ENCODE data around the gene SLC38A5. TPM values are rescaled to one million over a fixed set of nuclear protein-coding genes. Genes with fewer than 3 reads are reported as not detected.

Gene SLC38A5
- total RNA-seq, 1 experiment from 2014 or later = not detected

DNA sequence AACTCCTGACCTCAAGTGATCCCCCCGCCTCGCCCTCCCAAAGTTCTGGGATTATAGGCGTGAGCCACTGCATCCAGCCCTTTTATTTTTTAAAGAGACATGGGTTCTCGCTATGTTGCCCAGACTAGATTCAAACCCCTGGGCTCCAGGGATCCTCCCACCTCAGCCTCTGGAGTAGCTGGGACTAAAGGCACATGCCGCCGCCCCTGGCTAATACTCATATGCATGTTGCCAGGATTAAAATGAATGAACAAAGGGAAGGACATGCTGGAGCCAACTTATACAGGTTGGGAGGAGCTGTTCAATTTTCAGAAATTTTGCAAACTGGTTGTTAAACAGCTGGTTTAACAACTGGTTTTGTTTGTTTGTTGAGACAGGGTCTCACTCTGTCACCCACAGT lies 4.5 kb upstream of the SLC38A5 start:
- in situ Hi-C loops (cut with HindIII; ENCODE audit: low pct_unique_long_range_greater_than_20kb, low sequenced_read_pairs) = no loop called here
- DNase-seq (ENCODE audit: low read depth, low spot score) = peak; percentile 10

DNA sequence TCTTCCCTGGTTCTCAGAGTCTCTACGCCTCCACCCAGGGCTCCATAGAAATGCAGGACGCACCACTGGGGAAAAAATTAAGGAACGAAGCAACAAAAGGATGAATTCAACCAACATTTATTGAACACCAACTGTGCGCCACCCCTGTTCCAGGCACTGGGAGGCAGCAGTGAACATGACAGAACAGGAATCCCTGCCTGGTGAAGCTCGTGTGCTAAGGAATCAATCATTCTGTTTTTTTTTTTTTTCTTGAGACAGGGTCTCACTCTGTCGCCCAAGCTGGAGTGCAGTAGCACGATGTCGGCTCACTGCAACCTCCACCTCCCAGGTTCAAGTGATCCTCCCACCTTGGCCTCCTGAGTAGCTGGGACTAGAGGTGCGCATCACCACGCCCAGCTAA lies 4.1 kb upstream of the SLC38A5 start:
- in situ Hi-C loops (cut with HindIII; ENCODE audit: low pct_unique_long_range_greater_than_20kb, low sequenced_read_pairs) = no loop called here
- DNase-seq (ENCODE audit: low read depth, low spot score) = peak; percentile 22

DNA sequence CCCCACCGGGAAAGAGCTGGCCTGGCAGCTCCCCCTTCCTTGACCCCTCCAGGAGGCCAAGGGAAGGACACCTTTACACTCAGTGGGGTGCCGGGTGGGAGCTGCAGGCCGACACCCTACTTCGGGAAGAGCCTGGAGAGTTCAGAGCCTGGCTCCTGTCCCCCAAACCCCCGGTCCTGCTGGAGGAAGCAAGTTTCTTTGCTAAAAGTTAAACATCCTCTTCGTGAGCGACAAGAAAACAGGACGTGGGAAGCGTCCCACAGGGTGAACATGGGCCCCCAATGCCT lies 3.6 kb upstream of the SLC38A5 start:
- in situ Hi-C loops (cut with HindIII; ENCODE audit: low pct_unique_long_range_greater_than_20kb, low sequenced_read_pairs) = no loop called here
- no peak for DNase-seq (ENCODE audit: low read depth, low spot score)

DNA sequence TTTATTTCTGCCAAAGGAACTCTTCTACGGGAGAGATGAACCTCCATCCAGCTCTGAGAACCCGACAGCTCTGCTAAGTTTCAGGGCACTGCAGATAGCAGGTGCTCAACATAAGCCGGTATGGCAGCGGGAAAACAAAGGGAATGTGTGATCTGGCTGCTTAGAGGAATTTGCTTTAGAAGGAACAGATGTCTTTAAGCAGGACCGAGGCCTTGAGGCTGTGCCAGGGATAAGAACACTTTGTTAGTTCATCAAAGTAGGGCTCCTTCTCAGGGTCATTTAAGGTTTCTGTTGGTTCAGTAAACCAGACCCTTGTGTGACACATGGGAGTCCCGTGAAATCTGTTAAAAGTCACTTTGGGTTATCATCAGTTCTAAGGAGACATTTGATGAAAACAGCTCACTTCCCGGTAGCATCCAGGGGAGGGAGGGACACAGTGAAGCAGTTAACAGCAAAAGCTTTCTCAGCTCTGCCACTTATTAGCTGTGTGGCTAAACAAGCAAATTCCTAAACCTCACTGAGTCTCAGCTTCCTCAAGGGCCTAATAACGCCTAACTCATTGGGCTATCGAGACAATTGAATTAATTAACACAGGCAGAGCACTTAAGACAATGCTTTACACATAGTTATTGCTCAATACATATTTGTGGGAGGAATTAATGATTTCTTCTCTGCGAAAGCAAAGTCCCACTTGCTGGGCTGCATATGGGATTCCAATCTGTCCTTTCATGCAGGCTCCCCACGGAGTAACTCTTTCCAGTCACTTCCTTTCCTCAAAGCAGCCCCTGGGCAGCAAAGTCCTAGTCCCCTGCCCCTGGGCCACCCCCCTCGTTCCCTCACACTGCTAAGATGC lies 3.0 kb upstream of the SLC38A5 start:
- in situ Hi-C loops (cut with HindIII; ENCODE audit: low pct_unique_long_range_greater_than_20kb, low sequenced_read_pairs) = no loop called here
- DNase-seq (ENCODE audit: low read depth, low spot score) = peak; percentile 13

DNA sequence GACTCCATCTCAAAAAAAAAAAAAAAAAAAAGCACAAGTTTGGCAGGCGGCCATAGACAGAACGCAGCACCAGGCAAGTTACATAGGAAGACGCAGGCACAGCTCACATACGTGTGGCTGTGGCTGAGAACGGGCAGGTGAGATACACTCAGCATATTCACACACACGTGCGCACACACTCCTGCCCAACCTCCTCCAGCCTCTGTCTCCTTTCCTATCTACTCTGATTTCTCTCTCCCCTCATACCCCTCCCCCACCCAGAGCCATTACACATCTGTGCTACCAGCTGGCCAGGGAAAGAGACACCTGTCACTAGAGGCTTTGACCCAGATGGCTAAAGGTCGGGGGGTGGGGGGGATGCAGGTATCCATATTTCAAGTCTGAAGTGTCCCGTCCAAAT lies 2.2 kb upstream of the SLC38A5 start:
- no peak for DNase-seq (ENCODE audit: low read depth, low spot score)
- in situ Hi-C loops (cut with HindIII; ENCODE audit: low pct_unique_long_range_greater_than_20kb, low sequenced_read_pairs) = no loop called here

DNA sequence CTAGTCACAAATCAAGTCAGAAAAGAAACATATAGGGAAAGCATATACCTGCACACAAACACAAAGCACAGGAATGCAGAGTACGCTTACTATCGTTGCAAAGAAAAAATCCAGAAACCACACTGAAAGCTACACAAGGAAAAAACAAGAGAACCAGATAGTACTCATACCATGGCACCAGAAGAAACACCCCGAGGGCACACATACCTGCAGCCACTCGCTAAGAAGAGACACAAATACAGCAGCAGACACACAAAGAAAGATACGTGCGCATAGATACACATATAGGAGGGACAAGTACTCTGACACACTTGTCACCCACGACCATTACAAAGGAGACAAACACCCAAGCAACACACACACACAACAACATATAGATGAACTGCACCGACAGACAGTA lies 1.4 kb upstream of the SLC38A5 start:
- in situ Hi-C loops (cut with HindIII; ENCODE audit: low pct_unique_long_range_greater_than_20kb, low sequenced_read_pairs) = no loop called here
- no peak for DNase-seq (ENCODE audit: low read depth, low spot score)

DNA sequence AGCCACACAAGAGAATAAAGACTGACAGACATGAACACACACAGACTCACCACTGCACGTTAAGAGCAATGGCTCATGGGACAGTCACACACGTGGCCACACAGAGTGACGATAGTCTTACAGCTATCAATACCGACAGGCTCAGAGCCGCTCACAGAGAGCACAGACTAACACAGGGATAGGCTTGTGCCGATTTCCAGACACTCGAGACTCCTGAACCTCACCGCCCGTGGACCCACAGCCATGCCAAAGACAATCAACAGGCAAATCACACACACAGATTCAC lies 716 bp upstream of the SLC38A5 start:
- no peak for DNase-seq (ENCODE audit: low read depth, low spot score)
- in situ Hi-C loops (cut with HindIII; ENCODE audit: low pct_unique_long_range_greater_than_20kb, low sequenced_read_pairs) = no loop called here

DNA sequence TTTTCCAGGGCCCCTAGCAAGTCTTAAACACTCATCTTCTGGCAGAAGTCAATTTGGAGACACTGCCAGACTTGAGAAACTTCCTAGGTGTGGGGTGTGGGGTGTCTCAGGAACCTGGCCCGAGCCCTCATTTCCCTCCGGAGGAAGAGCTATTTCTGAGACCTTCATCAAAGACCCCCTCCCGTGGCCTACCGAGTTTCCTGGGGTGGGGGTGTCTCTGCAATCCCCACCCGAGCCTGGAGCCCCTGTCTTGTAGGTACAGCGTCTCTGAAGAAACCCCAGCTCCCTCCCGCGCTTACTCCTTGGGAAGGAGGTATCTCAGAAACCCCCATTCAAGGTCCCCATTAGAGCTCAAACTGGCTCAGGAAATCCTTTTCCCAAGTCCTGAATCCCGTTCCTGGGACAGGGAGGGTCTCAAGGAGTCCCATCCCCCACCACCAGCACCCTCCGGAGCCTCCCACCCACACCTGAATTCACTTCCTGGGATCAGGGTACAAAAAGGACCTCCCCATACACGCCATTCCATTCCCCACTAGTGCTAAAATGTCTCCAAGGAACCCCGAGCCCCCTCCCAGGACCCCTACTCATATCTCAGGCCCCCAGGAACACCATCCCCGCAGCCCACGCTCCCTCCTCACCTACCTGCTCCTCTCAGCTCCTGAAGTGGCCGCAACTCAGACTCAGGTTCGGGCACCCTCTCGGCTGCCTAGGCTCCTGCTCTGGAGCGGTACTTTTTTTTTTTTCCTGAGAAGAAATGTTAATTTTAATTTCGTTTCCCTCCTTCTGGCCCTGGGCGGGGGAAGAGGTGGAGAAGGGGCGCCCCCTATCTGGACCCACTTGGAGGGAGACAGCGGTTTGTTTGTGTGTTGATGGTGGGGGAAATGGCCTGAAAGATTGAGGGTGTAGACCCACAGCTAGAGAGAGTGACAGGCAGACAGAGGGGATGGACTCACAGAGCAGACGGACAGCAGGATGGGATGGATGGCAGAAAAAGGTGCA lies 1.1 kb downstream of the SLC38A5 start:
- DNase-seq (ENCODE audit: low read depth, low spot score) = no peak
- in situ Hi-C loops (cut with HindIII; ENCODE audit: low pct_unique_long_range_greater_than_20kb, low sequenced_read_pairs) = no loop called here

DNA sequence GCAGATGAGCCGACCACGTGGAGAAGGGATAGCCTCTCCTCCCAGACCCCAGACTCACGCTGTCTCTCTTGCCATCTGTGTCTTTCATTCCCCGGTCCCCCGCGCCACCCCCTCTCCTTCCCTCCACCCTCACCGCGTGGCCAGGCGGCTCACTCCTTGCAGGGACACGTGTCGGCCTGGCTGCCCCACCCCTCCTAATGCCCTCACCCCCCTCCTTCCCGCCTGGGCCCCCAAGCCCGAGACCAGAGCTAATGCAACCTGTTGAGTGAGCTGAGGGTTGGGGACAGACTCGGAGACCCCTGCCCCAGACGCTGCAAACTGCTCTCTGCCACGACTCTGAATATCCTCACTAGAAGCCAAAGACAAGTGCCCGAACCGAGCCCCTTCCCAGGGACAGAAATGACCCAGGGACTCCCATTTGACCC lies 1.8 kb downstream of the SLC38A5 start:
- in situ Hi-C loops (cut with HindIII; ENCODE audit: low pct_unique_long_range_greater_than_20kb, low sequenced_read_pairs) = no loop called here
- no peak for DNase-seq (ENCODE audit: low read depth, low spot score)

DNA sequence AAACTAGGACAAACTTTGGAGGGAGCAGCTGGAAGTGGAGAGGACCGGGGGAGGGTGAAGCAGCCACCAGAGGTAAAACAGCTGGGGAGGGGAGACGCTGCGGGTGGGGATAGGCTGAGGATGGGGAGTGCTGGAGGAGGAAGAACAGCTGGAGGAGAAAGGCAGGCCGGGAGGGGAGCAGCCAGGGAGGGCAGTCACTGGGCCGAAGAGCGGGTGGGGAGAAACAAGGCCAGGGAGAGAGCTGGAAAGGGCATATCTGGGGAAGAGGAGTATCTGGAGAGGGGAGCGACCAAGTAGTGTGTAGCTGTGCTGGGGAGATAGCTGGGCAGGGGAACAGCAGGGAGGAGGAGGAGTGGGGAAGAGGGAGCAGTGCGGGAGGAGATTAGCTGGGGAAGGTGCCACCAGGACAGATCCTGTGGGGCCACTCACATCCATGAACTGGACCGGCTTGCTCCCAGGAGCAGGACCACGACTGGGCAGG lies 2.7 kb downstream of the SLC38A5 start:
- in situ Hi-C loops (cut with HindIII; ENCODE audit: low pct_unique_long_range_greater_than_20kb, low sequenced_read_pairs) = no loop called here
- DNase-seq (ENCODE audit: low read depth, low spot score) = no peak

DNA sequence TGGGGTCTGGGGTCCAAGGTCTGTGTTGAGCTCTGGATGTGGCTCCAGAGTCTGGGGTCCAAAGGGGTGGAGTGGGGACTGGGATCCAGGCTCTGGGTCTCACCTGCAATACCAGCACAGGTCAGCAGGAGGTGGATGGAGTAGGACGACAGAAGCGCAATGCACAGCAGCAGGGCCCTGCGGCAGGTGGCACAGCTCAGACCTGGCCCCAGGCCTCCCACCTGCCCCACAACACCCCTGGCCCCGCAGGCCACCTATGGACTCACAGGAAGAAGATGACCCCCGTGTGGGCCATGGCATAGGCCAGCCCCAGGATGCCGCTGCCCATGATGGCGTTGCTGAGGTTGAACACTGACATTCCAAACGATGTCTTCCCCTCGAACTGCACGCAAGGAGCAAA lies 3.4 kb downstream of the SLC38A5 start:
- no peak for DNase-seq (ENCODE audit: low read depth, low spot score)
- in situ Hi-C loops (cut with HindIII; ENCODE audit: low pct_unique_long_range_greater_than_20kb, low sequenced_read_pairs) = no loop called here

DNA sequence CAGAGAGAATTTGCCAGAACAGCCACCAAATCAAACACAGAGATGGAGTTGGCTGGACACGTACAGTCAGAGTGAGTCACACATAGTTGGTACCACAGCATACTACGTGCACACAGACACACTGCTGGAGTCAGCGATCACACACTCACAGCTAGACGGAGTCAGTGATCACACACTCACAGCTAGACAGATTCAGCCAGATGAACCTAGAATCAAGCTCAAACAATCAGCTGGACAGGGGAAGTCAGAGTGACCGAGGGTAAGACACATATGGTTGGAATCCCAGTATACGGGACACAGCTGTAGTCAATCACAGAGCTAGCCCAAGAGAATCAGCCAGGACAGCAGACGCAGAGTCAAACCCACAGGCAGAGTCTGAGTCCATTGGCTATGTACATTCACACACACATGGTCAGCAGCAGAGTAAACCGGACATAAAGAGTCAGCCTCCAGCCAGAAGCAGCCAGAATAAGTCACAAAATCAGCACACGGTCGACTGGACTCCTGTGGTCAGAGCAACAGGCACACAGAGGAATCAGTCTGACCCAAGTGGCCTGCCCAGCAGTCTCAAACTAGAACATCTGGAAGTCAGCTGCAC lies 4.6 kb downstream of the SLC38A5 start:
- in situ Hi-C loops (cut with HindIII; ENCODE audit: low pct_unique_long_range_greater_than_20kb, low sequenced_read_pairs) = no loop called here
- no peak for DNase-seq (ENCODE audit: low read depth, low spot score)

DNA sequence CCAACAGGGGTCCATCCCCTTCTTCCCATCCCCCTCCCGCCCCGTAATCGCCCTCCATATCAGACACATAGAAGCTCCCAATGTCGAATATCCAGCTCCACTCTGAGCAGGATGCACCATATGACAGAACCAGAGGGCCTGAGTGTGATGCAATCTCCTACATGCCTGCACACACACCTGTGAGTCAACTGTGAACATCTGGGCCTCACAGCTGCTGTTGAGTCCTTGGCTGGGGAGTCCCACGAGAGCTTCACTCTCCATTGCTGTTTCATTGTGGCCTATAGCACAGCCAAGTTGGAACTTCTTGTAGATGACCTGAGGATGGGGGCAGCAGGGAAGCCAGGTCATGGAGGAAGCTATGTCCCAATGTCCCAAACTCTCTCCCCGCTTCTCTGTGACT lies 8.2 kb downstream of the SLC38A5 start:
- in situ Hi-C loops (cut with HindIII; ENCODE audit: low pct_unique_long_range_greater_than_20kb, low sequenced_read_pairs) = no loop called here
- no peak for DNase-seq (ENCODE audit: low read depth, low spot score)

DNA sequence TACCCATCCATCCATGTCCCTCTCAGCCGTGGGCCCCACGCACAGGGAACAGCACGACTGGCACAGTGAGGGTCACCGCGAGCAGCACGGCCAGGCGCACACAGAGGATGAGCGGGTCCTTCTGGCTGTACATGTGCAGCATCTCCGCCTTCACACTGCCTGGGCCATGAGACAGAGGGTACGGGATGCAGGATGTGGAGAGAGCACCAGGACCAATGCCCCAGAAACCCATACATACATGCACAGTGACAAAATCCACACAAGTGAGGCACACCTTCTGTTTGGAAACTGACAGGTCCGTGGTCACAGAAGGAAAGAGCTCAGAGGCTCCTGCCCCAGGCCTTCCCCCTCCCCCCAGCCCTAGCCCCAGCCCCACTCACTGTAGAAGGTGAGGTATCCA lies 9.5 kb downstream of the SLC38A5 start:
- in situ Hi-C loops (cut with HindIII; ENCODE audit: low pct_unique_long_range_greater_than_20kb, low sequenced_read_pairs) = no loop called here

DNA sequence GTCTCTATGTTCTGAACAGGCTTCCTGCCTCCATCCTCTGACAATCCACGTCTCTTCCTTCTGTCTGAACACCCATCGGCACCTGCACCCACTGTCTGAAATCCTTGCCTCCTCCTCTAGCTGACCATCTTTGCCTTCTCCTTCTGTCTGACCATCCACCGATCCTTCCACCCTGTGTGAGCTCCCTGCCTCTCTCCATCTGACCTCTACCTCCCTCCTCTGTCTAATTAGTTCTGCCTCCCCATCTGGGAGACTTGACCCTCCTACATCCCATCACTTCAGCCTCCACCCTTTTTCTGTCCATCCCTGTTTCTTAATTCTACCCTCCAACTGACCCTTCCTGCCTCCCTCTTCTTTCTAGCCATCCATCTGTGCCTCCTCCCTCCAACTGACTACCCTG lies 10.0 kb downstream of the SLC38A5 start:
- in situ Hi-C loops (cut with HindIII; ENCODE audit: low pct_unique_long_range_greater_than_20kb, low sequenced_read_pairs) = no loop called here

More for the DNA sequence above, 9.5 kb downstream of the SLC38A5 start:
- no peak for DNase-seq (ENCODE audit: low read depth, low spot score)

DNA sequence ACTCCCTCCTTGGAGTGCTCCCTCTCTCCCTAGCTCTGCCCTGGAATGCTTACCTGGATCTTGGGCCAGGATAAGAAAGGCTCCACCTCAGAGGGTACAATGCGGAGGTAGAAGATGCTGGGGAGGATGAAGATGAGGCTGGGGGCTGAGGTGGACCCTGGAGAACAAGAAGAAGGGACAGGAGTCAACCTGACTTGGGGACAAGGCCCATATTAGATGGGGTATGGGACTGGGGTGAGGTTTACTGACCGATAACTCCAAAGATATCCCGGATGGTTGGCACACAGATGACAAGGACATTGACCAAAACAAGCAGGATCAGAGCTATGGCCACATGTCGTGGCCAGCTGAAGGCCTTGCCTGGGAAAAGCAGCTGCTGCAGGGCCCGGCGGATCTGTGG lies 10.6 kb downstream of the SLC38A5 start:
- in situ Hi-C loops (cut with HindIII; ENCODE audit: low pct_unique_long_range_greater_than_20kb, low sequenced_read_pairs) = no loop called here
- no peak for DNase-seq (ENCODE audit: low read depth, low spot score)

More for the DNA sequence above, 10.0 kb downstream of the SLC38A5 start:
- no peak for DNase-seq (ENCODE audit: low read depth, low spot score)

DNA sequence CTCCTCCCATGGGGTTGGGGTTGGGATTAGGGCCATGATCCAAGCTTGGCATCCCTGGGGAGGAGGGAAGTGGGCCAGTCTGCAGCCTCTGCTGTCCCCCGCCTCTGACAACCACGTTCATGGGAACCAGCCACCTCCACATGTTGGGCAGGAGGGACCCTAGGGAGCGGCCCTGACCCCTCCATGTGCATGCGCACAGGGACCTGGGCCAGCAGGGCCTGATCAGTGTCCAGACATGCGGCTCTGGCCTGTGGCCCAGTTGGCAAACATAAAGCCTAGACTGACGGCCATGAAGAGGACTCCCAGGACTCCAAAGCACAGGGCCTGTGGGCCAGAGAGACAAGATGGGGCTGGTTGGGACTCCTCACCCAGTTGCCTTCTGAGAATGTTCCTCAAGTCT lies 11.3 kb downstream of the SLC38A5 start:
- DNase-seq (ENCODE audit: low read depth, low spot score) = no peak
- in situ Hi-C loops (cut with HindIII; ENCODE audit: low pct_unique_long_range_greater_than_20kb, low sequenced_read_pairs) = no loop called here

DNA sequence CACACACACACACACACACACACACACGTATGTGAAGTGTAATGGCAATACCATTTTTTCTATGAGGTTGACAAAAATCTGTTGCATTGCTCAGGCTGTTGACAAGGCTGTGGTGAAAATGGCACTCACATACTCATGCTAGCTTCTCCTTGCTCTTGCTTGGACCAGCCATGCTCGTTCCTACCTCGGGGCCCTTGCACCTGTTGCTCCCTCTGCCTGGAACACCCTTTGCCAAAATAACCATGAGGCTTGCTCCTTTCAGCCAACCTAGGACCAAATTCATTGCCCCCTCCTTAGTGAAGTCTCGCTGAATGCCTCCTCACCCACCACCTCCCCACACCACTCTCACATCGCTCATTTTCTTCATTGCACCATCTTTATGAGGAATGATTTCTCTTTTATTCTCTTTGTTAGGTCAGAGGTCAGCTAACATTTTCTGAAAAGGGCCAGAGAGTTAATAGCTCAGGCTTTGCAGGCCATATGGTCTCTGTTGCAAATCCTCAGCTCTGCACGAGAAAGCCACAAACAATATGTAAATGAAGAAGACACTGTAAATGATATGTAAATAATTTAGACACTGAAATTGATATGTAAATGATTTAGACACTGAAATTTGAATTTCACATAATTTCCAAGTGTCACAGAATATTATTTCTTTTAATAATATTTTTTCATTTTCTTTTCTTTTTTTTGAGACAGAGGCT lies 13.3 kb downstream of the SLC38A5 start:
- in situ Hi-C loops (cut with HindIII; ENCODE audit: low pct_unique_long_range_greater_than_20kb, low sequenced_read_pairs) = no loop called here
- DNase-seq (ENCODE audit: low read depth, low spot score) = no peak
